NCI-H2029 (cell line): Measurements from ENCODE around the gene WASHC3.
A peak's percentile ranks its signal among the peaks of the same experiment; 100 is the strongest.

ENCODE experiments used
- DNase-seq: peaks from one replicate; lab custom pipeline; 2025; lab: John Stamatoyannopoulos, UW

Gene WASHC3

GRCh38 chr12:101967506-101967905, 94.3 kb downstream of the WASHC3 start:
- no peak for DNase-seq

GRCh38 chr12:101966496-101966895, 95.3 kb downstream of the WASHC3 start:
- no peak for DNase-seq

GRCh38 chr12:101963697-101964096, 98.1 kb downstream of the WASHC3 start:
- DNase-seq, result peak; percentile 12
